H1 (cell line): ENCODE results near the gene SNED1. TPM values are rescaled to one million over a fixed set of nuclear protein-coding genes. Genes with fewer than 3 reads are reported as not detected.

Source experiments
- CTCF ChIA-PET: fragments of 300-600 bp; sonication (Branson Sonifier 250); formaldehyde crosslinking; loops from one replicate; lab custom pipeline; 2021; ENCODE audit not compliant: partially characterized antibody; lab: Charles Lee
- POLR2A ChIA-PET: fragments of 300-600 bp; sonication (Branson Sonifier 250); formaldehyde crosslinking; loops from one replicate; lab custom pipeline; 2021; ENCODE audit warnings: inconsistent platforms; ENCODE audit not compliant: partially characterized antibody; lab: Charles Lee
- DNase-seq, 2 experiments: peaks; one replicate each; pipeline versions ENCODE4 v3.0.0 to v3.0.0-alpha.2; 2010 to 2022; ENCODE audit warnings: low spot score in 2 of 2, low read depth in 1 of 2, mixed read lengths in 1 of 2
- FAIRE-seq: peaks from 2 replicates; lab custom pipeline; 2011; peaks lifted over from hg19 to GRCh38; lab: Jason Lieb, UNC
- H2AFZ ChIP-seq: 2 replicates; pipeline ENCODE4 v1.8.1; 2012; ENCODE audit warnings: low read length, inconsistent platforms
- H2AK5ac ChIP-seq: 2 replicates; pipeline ENCODE4 v1.6.1; 2013; ENCODE audit warnings: low read depth, low read length
- H2BK120ac ChIP-seq: replicated peaks from 2 replicates; pipeline ENCODE3; 2013; ENCODE audit warnings: low read depth, low read length, inconsistent platforms
- H2BK12ac ChIP-seq: 2 replicates; pipeline ENCODE4 v1.6.1; 2013; ENCODE audit warnings: low read depth, low read length
- H2BK15ac ChIP-seq: 2 replicates; pipeline ENCODE4 v1.6.1; 2013; ENCODE audit warnings: low read length
- H2BK20ac ChIP-seq: 2 replicates; pipeline ENCODE4 v1.6.1; 2013; ENCODE audit warnings: low read length
- H2BK5ac ChIP-seq: 2 replicates; pipeline ENCODE4 v1.6.1; 2013; ENCODE audit warnings: low read depth, low read length
- H3K14ac ChIP-seq: 2 replicates; pipeline ENCODE4 v1.6.1; 2013; ENCODE audit warnings: inconsistent platforms; ENCODE audit not compliant: insufficient read length
- H3K18ac ChIP-seq: 2 replicates; pipeline ENCODE4 v1.6.1; 2013; ENCODE audit warnings: low read length; ENCODE audit errors: extremely low read depth
- H3K23ac ChIP-seq: 2 replicates; pipeline ENCODE4 v1.6.1; 2013; ENCODE audit warnings: inconsistent platforms; ENCODE audit not compliant: insufficient read length
- H3K23me2 ChIP-seq: 2 replicates; pipeline ENCODE4 v1.6.1; 2013; ENCODE audit warnings: low read depth, low read length
- H3K27ac ChIP-seq: 2 replicates; pipeline ENCODE4 v1.6.1; 2011; ENCODE audit warnings: low read depth, low read length, inconsistent platforms
- H3K27me3 ChIP-seq, 4 experiments: replicated peaks in 1 of 4; 1 replicate in 1 of 4; 2 replicates in 3 of 4; pipeline versions ENCODE4 v1.6.1 to v1.8.1; 2011 to 2013; ENCODE audit warnings: low read length in 3 of 4, mild to moderate bottlenecking in 3 of 4, inconsistent platforms in 2 of 4, mixed read lengths in 2 of 4, moderate library complexity in 1 of 4; ENCODE audit not compliant: control insufficient read depth in 3 of 4, insufficient read depth in 3 of 4; ENCODE audit errors: extremely low read depth in 1 of 4
- H3K36me3 ChIP-seq, 4 experiments: 2 replicates each; pipeline versions ENCODE4 v1.6.1 to v1.8.1; 2011 to 2013; ENCODE audit warnings: mild to moderate bottlenecking in 4 of 4, low read length in 3 of 4, moderate library complexity in 2 of 4, control low read depth in 1 of 4, inconsistent platforms in 1 of 4; ENCODE audit not compliant: insufficient read depth in 4 of 4, control insufficient read depth in 2 of 4
- H3K4ac ChIP-seq: replicated peaks from 2 replicates; pipeline ENCODE3; 2013; ENCODE audit warnings: low read length, low read depth, mixed read lengths, inconsistent platforms; ENCODE audit not compliant: insufficient read length
- H3K4me1 ChIP-seq, 4 experiments: replicated peaks in 1 of 4; 1 replicate in 1 of 4; 2 replicates in 3 of 4; pipeline versions ENCODE4 v1.6.1 to v1.8.1; 2011 to 2013; ENCODE audit warnings: low read length in 3 of 4, inconsistent platforms in 2 of 4, mixed read lengths in 1 of 4; ENCODE audit not compliant: insufficient read depth in 4 of 4, control insufficient read depth in 3 of 4
- H3K4me2 ChIP-seq, 2 experiments: 2 replicates each; pipeline versions ENCODE4 v1.6.1 to v1.8.1; 2011 to 2013; ENCODE audit warnings: low read depth in 2 of 2, low read length in 2 of 2, control low read depth in 1 of 2, inconsistent platforms in 1 of 2, mild to moderate bottlenecking in 1 of 2; ENCODE audit not compliant: insufficient read depth in 1 of 2
- H3K4me3 ChIP-seq, 4 experiments: fragments of 200-600, 300-600 bp in 1 of 4; sonication (generic), shearing (Covaris generic), sonication (Bioruptor Twin) in 1 of 4; 2 replicates each; pipeline versions ENCODE4 v1.5.1 to v1.8.1; 2011 to 2016; ENCODE audit warnings: low read length in 4 of 4, low read depth in 3 of 4, control low read depth in 2 of 4, inconsistent platforms in 2 of 4, mild to moderate bottlenecking in 2 of 4, mixed read lengths in 1 of 4, moderate library complexity in 1 of 4; ENCODE audit not compliant: insufficient read depth in 2 of 4; ENCODE audit errors: extremely low read depth in 1 of 4
- H3K56ac ChIP-seq: replicated peaks from 2 replicates; pipeline ENCODE3; 2013; ENCODE audit warnings: low read depth, mild to moderate bottlenecking, mixed read lengths, low read length, inconsistent platforms; ENCODE audit not compliant: insufficient read length
- H3K79me1 ChIP-seq: 2 replicates; pipeline ENCODE4 v1.6.1; 2013; ENCODE audit warnings: low read depth, low read length, control low read depth
- H3K79me2 ChIP-seq, 2 experiments: 2 replicates each; pipeline versions ENCODE4 v1.6.1 to v1.8.1; 2012 to 2013; ENCODE audit warnings: low read length in 2 of 2, mild to moderate bottlenecking in 2 of 2, inconsistent platforms in 1 of 2; ENCODE audit not compliant: insufficient read depth in 2 of 2, control insufficient read depth in 1 of 2
- H3K9ac ChIP-seq, 4 experiments: replicated peaks in 1 of 4; 1 replicate in 1 of 4; 2 replicates in 3 of 4; pipeline versions ENCODE4 v1.6.1 to v1.8.1; 2011 to 2013; ENCODE audit warnings: low read depth in 3 of 4, low read length in 3 of 4, control low read depth in 2 of 4, mild to moderate bottlenecking in 2 of 4, moderate library complexity in 2 of 4, inconsistent platforms in 1 of 4; ENCODE audit errors: extremely low read depth in 1 of 4
- H3K9me3 ChIP-seq, 2 experiments: 2 replicates each; pipeline versions ENCODE4 v1.6.1 to v1.8.1; 2012 to 2013; ENCODE audit warnings: mild to moderate bottlenecking in 2 of 2, moderate library complexity in 2 of 2, control low read depth in 1 of 2, inconsistent platforms in 1 of 2, low read depth in 1 of 2, low read length in 1 of 2, mixed read lengths in 1 of 2; ENCODE audit not compliant: insufficient read depth in 2 of 2
- H4K20me1 ChIP-seq, 2 experiments: replicated peaks in 1 of 2; 2 replicates each; pipeline versions ENCODE3 to v1.8.1; 2011 to 2013; ENCODE audit warnings: inconsistent platforms in 2 of 2, low read length in 2 of 2, mild to moderate bottlenecking in 1 of 2; ENCODE audit not compliant: insufficient read depth in 2 of 2, control insufficient read depth in 1 of 2
- H4K5ac ChIP-seq: 2 replicates; pipeline ENCODE4 v1.6.1; 2013; ENCODE audit warnings: low read length, low read depth, mixed read lengths, inconsistent platforms; ENCODE audit not compliant: insufficient read length
- H4K8ac ChIP-seq: 2 replicates; pipeline ENCODE4 v1.8.0; 2013; ENCODE audit warnings: mild to moderate bottlenecking, moderate library complexity, low read length, inconsistent platforms; ENCODE audit not compliant: insufficient read depth; ENCODE audit errors: extremely low read depth
- H4K91ac ChIP-seq: replicated peaks from 2 replicates; pipeline ENCODE3; 2013; ENCODE audit warnings: low read length, mixed read lengths, inconsistent platforms; ENCODE audit not compliant: insufficient read length
- WGBS, 2 experiments: shearing (Covaris generic) in 1 of 2; methylation state at CpG; one replicate each; pipeline versions ENCODE4 v1.1.6 to v1.1.7; 2013 to 2015; ENCODE audit warnings: low lambda C conversion rate in 2 of 2, mixed read lengths in 2 of 2, inconsistent platforms in 1 of 2, low coverage in 1 of 2, missing lambda C conversion rate in 1 of 2; ENCODE audit not compliant: insufficient replicate concordance in 2 of 2, insufficient coverage in 1 of 2, insufficient read length in 1 of 2; ENCODE audit errors: extremely low coverage in 1 of 2, missing lambda C conversion rate in 1 of 2; 5-methylcytosine and 5-hydroxymethylcytosine counted together
- polyA plus RNA-seq, 7 experiments: library from polyadenylated mRNA; depleted of rRNA in 3 of 7; stranded (reverse) in 5 of 7; unstranded in 2 of 7; fragments of >200 nt in 5 of 7; fragments of 200-250 nt in 2 of 7; gene quantifications; 1 replicate in 5 of 7; 2 replicates in 1 of 7; 4 replicates in 1 of 7; pipeline versions ENCODE4 v1.2.1 to v1.2.3, GENCODE V29; 2011 to 2013; ENCODE audit warnings: missing spikeins in 2 of 7, mixed read lengths in 2 of 7
- total RNA-seq: library from RNA; stranded (reverse); fragmentation: NEBNext Ultra II Directional; extraction: Animal tissue kit (Norgen Biotek cat#: 25700); gene quantifications from 2 replicates; pipeline ENCODE4 v1.2.1, GENCODE V29; 2021

The SNED1 gene
- total and polyA plus RNA-seq, 2 of the 8 experiments (the other 6 are each of a cell fraction or from before 2014, with no cell fraction given), result 1.9 TPM

DNA sequence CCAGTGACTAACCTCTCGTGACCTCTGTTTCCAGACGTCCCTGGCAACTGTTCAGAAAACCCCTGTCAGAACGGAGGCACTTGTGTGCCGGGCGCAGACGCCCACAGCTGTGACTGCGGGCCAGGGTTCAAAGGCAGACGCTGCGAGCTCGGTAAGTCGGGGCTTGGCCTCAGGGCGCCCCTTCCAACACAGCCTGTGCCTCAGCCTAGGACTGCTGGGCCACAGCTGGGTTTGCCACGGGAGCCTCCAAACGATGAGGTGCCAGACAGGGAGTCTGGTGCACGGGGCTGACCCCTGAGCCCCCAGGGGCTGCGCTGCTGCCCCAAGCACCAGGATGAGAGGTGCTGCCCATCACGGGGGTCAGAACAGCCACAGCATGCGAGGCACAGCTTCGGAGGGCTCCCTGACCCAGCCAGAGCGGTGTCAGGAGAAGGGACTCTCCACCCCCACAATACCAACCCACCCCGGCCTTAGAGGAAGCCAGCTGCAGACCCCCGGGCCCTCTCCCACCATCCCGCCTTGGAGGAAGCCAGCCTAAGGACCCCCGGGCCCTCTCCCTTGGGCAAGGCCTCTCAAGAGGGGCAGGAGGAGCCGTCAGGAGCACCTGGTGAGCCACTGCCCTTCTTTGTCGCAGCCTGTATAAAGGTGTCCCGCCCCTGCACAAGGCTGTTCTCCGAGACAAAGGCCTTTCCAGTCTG is 83.4 kb downstream of the SNED1 start:
- H2BK15ac ChIP-seq, result no peak overlapping the region
- no peak overlapping the region for H3K27ac ChIP-seq
- H3K14ac ChIP-seq, result no peak overlapping the region
- no peaks in the 10 kb centered on the region for H3K79me1 ChIP-seq
- no peak overlapping the region for H2AK5ac ChIP-seq
- FAIRE-seq (no peak), DNase-seq (no peak)
- no peaks in the 10 kb centered on the region for H3K23me2 ChIP-seq
- no peaks in the 10 kb centered on the region for H3K27me3 ChIP-seq
- no peak overlapping the region for H3K23ac ChIP-seq
- H3K4me2 ChIP-seq, result no peak overlapping the region
- H3K4me3 ChIP-seq, result no peak overlapping the region
- H4K20me1 ChIP-seq, result peaks cover 0 to 2% of the 10 kb centered on the region in 2 experiments
- H4K5ac ChIP-seq, result no peak overlapping the region
- peak overlapping the region; percentile 9; the same call in 1 of the 2 replicates for H4K8ac ChIP-seq
- no peak overlapping the region for H2BK20ac ChIP-seq
- no peak overlapping the region for H3K18ac ChIP-seq
- no peak overlapping the region for H3K9ac ChIP-seq
- H3K4ac ChIP-seq, result no peak overlapping the region
- no peaks in the 10 kb centered on the region for H3K9me3 ChIP-seq
- no peaks in the 10 kb centered on the region for H3K4me1 ChIP-seq
- H3K56ac ChIP-seq, result no peak overlapping the region
- 94% methylated on average over 23 of the region's 28 CpGs; no CpG with 5 or more reads in 1 of the 2 experiments for WGBS, 2 experiments
- no peak overlapping the region for H4K91ac ChIP-seq
- ChIA-PET POLR2A (interaction anchor here (0.7 kb wide), 1 partner anchor 14 kb away, joined by 3 read pairs; no protein-coding TSS in a partner anchor), CTCF (interaction anchor here (0.9 kb wide), 1 partner anchor 10 kb away, joined by 3 read pairs; no protein-coding TSS in a partner anchor)
- no peak overlapping the region for H2BK120ac ChIP-seq
- H2AFZ ChIP-seq, result no peak overlapping the region
- H3K79me2 ChIP-seq, result no peaks in the 10 kb centered on the region
- no peaks in the 10 kb centered on the region; a peak in 1 of 8 replicates for H3K36me3 ChIP-seq
- no peak overlapping the region; the same call in 1 of the 2 replicates for H2BK5ac ChIP-seq
- no peak overlapping the region for H2BK12ac ChIP-seq
